Keratinocyte (primary cell): ENCODE data around the gene TBC1D8. TPM values are rescaled to one million over a fixed set of nuclear protein-coding genes. Genes with fewer than 3 reads are reported as not detected.

Experiments
- DNase-seq: peaks from one replicate; pipeline ENCODE4 v3.0.0-alpha.2; 2011; ENCODE audit warnings: low read depth, missing footprints, low spot score
- FAIRE-seq: peaks from 2 replicates; lab custom pipeline; 2011; peaks lifted over from hg19 to GRCh38; lab: Jason Lieb, UNC
- H2AFZ ChIP-seq: 2 replicates; pipeline ENCODE4 v1.6.0; 2012; ENCODE audit warnings: low read length, control low read depth, inconsistent platforms; ENCODE audit not compliant: control insufficient read depth
- H3K27ac ChIP-seq: 2 replicates; pipeline ENCODE4 v1.5.1; 2011; ENCODE audit warnings: low read length; ENCODE audit not compliant: control insufficient read depth, insufficient read depth
- H3K27me3 ChIP-seq: 3 replicates; pipeline ENCODE4 v1.6.0; 2011; ENCODE audit warnings: low read length; ENCODE audit not compliant: control insufficient read depth, insufficient read depth; ENCODE audit errors: extremely low read depth
- H3K36me3 ChIP-seq, 2 experiments: 2 replicates in 1 of 2; 3 replicates in 1 of 2; pipeline ENCODE4 v1.5.1; 2011; ENCODE audit warnings: low read length in 2 of 2, mild to moderate bottlenecking in 1 of 2; ENCODE audit not compliant: control insufficient read depth in 2 of 2, insufficient read depth in 2 of 2; ENCODE audit errors: extremely low read depth in 1 of 2
- H3K4me1 ChIP-seq: 3 replicates; pipeline ENCODE4 v1.5.1; 2011; ENCODE audit warnings: low read length; ENCODE audit not compliant: control insufficient read depth, insufficient read depth; ENCODE audit errors: extremely low read depth
- H3K4me2 ChIP-seq: 3 replicates; pipeline ENCODE4 v1.6.0; 2011; ENCODE audit warnings: low read depth, low read length; ENCODE audit not compliant: control insufficient read depth, insufficient read depth; ENCODE audit errors: extremely low read depth
- H3K4me3 ChIP-seq, 3 experiments: fragments of 200-600 bp in 1 of 3; sonication (generic) in 1 of 3; 2 replicates in 2 of 3; 3 replicates in 1 of 3; pipeline ENCODE4 v1.5.1; 2011 to 2016; ENCODE audit warnings: low read length in 3 of 3, mild to moderate bottlenecking in 3 of 3, control low read depth in 2 of 3, inconsistent platforms in 1 of 3, low read depth in 1 of 3, mixed read lengths in 1 of 3, mixed run types in 1 of 3, moderate library complexity in 1 of 3; ENCODE audit not compliant: control insufficient read depth in 2 of 3, insufficient read depth in 2 of 3; ENCODE audit errors: extremely low read depth in 1 of 3
- H3K79me2 ChIP-seq: 2 replicates; pipeline ENCODE4 v1.6.0; 2012; ENCODE audit warnings: low read length; ENCODE audit not compliant: control insufficient read depth, insufficient read depth
- H3K9ac ChIP-seq: 3 replicates; pipeline ENCODE4 v1.6.0; 2011; ENCODE audit warnings: low read length; ENCODE audit not compliant: control insufficient read depth, insufficient read depth; ENCODE audit errors: extremely low read depth
- H3K9me1 ChIP-seq: 3 replicates; pipeline ENCODE4 v1.6.0; 2011; ENCODE audit warnings: low read length; ENCODE audit not compliant: control insufficient read depth, insufficient read depth; ENCODE audit errors: extremely low read depth
- H3K9me3 ChIP-seq: 2 replicates; pipeline ENCODE4 v1.5.1; 2012; ENCODE audit warnings: low read depth, low read length; ENCODE audit not compliant: control insufficient read depth
- H4K20me1 ChIP-seq: 3 replicates; pipeline ENCODE4 v1.6.0; 2011; ENCODE audit warnings: low read length; ENCODE audit not compliant: control insufficient read depth, insufficient read depth; ENCODE audit errors: extremely low read depth
- CTCF ChIP-seq, 3 experiments: IDR thresholded peaks in 1 of 3; conservative IDR thresholded peaks in 1 of 3; optimal IDR thresholded peaks in 1 of 3; 2 replicates in 2 of 3; 3 replicates in 1 of 3; pipeline versions ENCODE3 to v1.5.1; 2011; ENCODE audit warnings: low read length in 3 of 3, mild to moderate bottlenecking in 3 of 3, moderate library complexity in 2 of 3, control low read depth in 1 of 3, inconsistent platforms in 1 of 3; ENCODE audit not compliant: insufficient read depth in 2 of 3; ENCODE audit errors: extremely low read depth in 1 of 3
- EZH2 ChIP-seq: IDR thresholded peaks from one replicate; pipeline ENCODE4 v1.6.1; 2012; ENCODE audit warnings: inconsistent platforms, mild to moderate bottlenecking, low read length, moderate library complexity
- dilution Hi-C: fragments of 300-500 bp; cut with MboI; formaldehyde crosslinking; loops from one replicate; pipeline ENCODE4 v1.7.0; 2020; ENCODE audit warnings: low sequenced_read_pairs; ENCODE audit not compliant: extremely low pct_ligation_motif_present
- polyA plus RNA-seq, 5 experiments: library from polyadenylated mRNA; depleted of rRNA in 3 of 5; stranded (reverse) in 3 of 5; stranded (forward) in 1 of 5; unstranded in 1 of 5; fragments of >200 nt; gene quantifications; 1 replicate in 1 of 5; 2 replicates in 3 of 5; 3 replicates in 1 of 5; pipeline versions ENCODE4 v1.2.1 to v1.2.3, GENCODE V29; 2011 to 2012; ENCODE audit warnings: missing spikeins in 2 of 5, low read depth in 1 of 5, low replicate concordance in 1 of 5

Gene TBC1D8
- polyA plus RNA-seq, 1 donor (not counting 4 experiments of a cell fraction or from before 2014, with no cell fraction given) = 13.8 TPM

GRCh38 chr2:100962366-100963025 is 188.7 kb downstream of the TBC1D8 start:
- Histone ChIP-seq H3K27ac (no peak overlapping the region), H3K4me2 (no peak overlapping the region), H3K9me1 (no peaks in the 10 kb centered on the region), H3K9me3 (no peaks in the 10 kb centered on the region), H3K36me3 (peaks cover 0 to 16% of the 10 kb centered on the region in 2 experiments), H3K4me3 (no peak overlapping the region), H3K27me3 (no peaks in the 10 kb centered on the region), H2AFZ (no peak overlapping the region), H4K20me1 (no peaks in the 10 kb centered on the region), H3K4me1 (peaks cover 5% of the 10 kb centered on the region), H3K9ac (no peak overlapping the region), H3K79me2 (no peaks in the 10 kb centered on the region)
- DNase-seq = no peak
- dilution Hi-C loops = no loop called here
- no peak for TF ChIP-seq EZH2
- TF ChIP-seq CTCF (optimal IDR thresholded peaks at IDR 0.05 in 1 of 3, IDR thresholded peaks at IDR 0.05 in 1 of 3, conservative IDR thresholded peaks at IDR 0.05 in 1 of 3; ENCODE audit: extremely low read depth in 1 of 3, insufficient read depth in 2 of 3, low read length in 3 of 3) = no peak
- FAIRE-seq = no peak

DNA sequence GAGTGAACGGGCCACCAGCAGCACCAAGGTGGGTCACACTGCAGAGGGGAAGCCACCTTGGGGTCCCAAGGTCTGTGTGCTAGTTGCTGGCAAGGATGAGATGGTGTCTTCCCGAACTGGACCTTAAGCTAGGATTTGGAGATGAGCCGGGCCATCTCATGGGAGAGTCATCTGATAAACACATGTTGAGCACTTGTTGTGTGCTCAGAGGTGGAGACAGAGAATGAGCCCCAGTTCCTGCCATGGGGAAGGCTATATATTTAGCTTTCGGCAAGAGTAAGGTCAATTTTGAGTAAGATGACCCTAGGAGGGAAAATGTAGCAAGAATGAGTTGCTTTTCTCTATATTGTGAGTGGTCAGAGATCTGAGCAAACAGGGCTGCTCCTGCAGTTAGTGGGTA is 190.5 kb downstream of the TBC1D8 start:
- Histone ChIP-seq H2AFZ (no peak overlapping the region), H4K20me1 (no peaks in the 10 kb centered on the region), H3K79me2 (no peaks in the 10 kb centered on the region), H3K9me3 (no peaks in the 10 kb centered on the region), H3K4me2 (no peak overlapping the region), H3K9me1 (no peaks in the 10 kb centered on the region), H3K4me3 (no peak overlapping the region), H3K27ac (no peak overlapping the region), H3K9ac (no peak overlapping the region), H3K36me3 (peaks cover 0 to 12% of the 10 kb centered on the region in 2 experiments), H3K27me3 (no peaks in the 10 kb centered on the region), H3K4me1 (peaks cover 5% of the 10 kb centered on the region)
- DNase-seq (no peak), FAIRE-seq (no peak)
- dilution Hi-C loops = no loop called here
- TF ChIP-seq CTCF (optimal IDR thresholded peaks at IDR 0.05 in 1 of 3, IDR thresholded peaks at IDR 0.05 in 1 of 3, conservative IDR thresholded peaks at IDR 0.05 in 1 of 3; ENCODE audit: extremely low read depth in 1 of 3, insufficient read depth in 2 of 3, low read length in 3 of 3) (no peak), EZH2 (no peak)
